KMS-11 (cell line): ENCODE data around the gene SLC2A10.

Source experiments
- H2AFZ ChIP-seq: fragments of 200-600 bp; sonication (generic); 2 replicates; pipeline ENCODE4 v1.6.1; 2016; ENCODE audit warnings: antibody characterized with exemption, mixed run types, low read depth
- H3K27ac ChIP-seq: fragments of 200-600 bp; sonication (generic); 2 replicates; pipeline ENCODE4 v1.6.1; 2016; ENCODE audit warnings: mild to moderate bottlenecking, mixed run types
- H3K27me3 ChIP-seq: fragments of 200-600 bp; sonication (generic); 2 replicates; pipeline ENCODE4 v1.6.1; 2017; ENCODE audit warnings: mild to moderate bottlenecking, low read depth, mixed run types, moderate library complexity; ENCODE audit not compliant: insufficient read depth
- H3K36me3 ChIP-seq: fragments of 200-600 bp; sonication (generic); 2 replicates; pipeline ENCODE4 v1.6.1; 2017; ENCODE audit warnings: mild to moderate bottlenecking, mixed run types; ENCODE audit not compliant: insufficient read depth
- H3K4me1 ChIP-seq: fragments of 200-600 bp; sonication (generic); 2 replicates; pipeline ENCODE4 v1.6.1; 2016; ENCODE audit warnings: mild to moderate bottlenecking, low read depth, mixed run types; ENCODE audit not compliant: poor library complexity, severe bottlenecking
- H3K4me2 ChIP-seq: fragments of 200-600 bp; sonication (generic); 2 replicates; pipeline ENCODE4 v1.7.0; 2016; ENCODE audit warnings: mild to moderate bottlenecking, mixed run types
- H3K4me3 ChIP-seq: fragments of 200-600 bp; sonication (generic); IDR thresholded peaks from 2 replicates; pipeline ENCODE4 v1.6.1; 2017; ENCODE audit warnings: low read depth, low read length, mixed read lengths; ENCODE audit not compliant: insufficient read depth
- H3K79me2 ChIP-seq: fragments of 200-600 bp; sonication (generic); 2 replicates; pipeline ENCODE4 v1.6.1; 2016; ENCODE audit warnings: low read depth, mixed run types; ENCODE audit not compliant: insufficient read depth
- H3K9ac ChIP-seq: fragments of 200-600 bp; sonication (generic); 2 replicates; pipeline ENCODE4 v1.6.1; 2016; ENCODE audit warnings: mild to moderate bottlenecking, mixed run types
- H4K20me1 ChIP-seq: fragments of 200-600 bp; sonication (generic); 2 replicates; pipeline ENCODE4 v1.6.1; 2016; ENCODE audit warnings: mild to moderate bottlenecking, mixed run types; ENCODE audit not compliant: insufficient read depth
- TF ChIP-seq, protein P1 (sequence below): fragments of 200-600 bp; sonication (generic); conservative IDR thresholded peaks from 2 replicates; pipeline ENCODE4 v1.6.1; 2017; ENCODE audit warnings: low read depth, mild to moderate bottlenecking, antibody characterized with exemption, low read length, moderate library complexity, mixed read lengths

The SLC2A10 gene

DNA sequence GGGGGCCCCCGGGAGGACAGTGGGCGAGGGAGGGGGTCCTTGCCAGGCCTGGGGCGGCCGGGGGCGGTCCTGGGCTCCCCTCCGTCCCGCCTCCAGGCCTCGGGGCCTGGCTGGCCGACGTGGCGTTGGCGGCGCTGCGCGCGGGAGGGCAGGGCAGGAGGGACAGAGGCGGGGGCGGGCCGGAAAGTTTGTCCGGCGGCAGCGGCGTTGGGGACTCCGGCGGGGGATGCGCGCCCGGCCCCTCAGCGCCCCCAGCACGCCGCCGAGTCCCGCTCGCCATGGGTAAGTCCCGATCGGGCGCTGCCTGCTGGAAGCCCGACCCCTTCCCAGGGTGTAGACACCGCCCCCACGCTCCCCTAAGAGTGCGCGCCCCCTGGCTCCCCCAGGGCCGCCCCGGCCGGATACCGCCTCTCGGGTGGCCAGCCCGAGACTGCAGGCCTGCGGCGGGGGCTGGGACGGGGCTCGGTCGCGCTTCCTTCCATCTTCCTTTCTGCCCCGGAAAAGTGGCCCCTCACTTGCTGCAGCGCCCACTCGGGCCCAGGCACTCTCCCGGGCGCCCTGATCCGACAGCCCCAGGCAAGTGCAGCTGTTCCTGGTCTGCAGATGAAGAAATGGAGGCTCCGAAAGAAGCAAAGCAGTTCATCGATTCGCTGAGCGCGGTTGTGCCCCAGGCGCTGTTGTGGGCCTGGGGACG lies at the start of gene SLC2A10:
SLC2A10 (plus strand) TSS at position 191 of the 694 bp plus-strand sequence; CDS start at position 279, 88 bp downstream.
- H4K20me1 ChIP-seq = no peaks in the 10 kb centered on the region
- H3K4me3 ChIP-seq = no peak within 1 kb of the TSS
- H3K27me3 ChIP-seq = no peaks in the 10 kb centered on the region; the same call in 1 of the 2 replicates
- TF ChIP-seq, protein P1, sequence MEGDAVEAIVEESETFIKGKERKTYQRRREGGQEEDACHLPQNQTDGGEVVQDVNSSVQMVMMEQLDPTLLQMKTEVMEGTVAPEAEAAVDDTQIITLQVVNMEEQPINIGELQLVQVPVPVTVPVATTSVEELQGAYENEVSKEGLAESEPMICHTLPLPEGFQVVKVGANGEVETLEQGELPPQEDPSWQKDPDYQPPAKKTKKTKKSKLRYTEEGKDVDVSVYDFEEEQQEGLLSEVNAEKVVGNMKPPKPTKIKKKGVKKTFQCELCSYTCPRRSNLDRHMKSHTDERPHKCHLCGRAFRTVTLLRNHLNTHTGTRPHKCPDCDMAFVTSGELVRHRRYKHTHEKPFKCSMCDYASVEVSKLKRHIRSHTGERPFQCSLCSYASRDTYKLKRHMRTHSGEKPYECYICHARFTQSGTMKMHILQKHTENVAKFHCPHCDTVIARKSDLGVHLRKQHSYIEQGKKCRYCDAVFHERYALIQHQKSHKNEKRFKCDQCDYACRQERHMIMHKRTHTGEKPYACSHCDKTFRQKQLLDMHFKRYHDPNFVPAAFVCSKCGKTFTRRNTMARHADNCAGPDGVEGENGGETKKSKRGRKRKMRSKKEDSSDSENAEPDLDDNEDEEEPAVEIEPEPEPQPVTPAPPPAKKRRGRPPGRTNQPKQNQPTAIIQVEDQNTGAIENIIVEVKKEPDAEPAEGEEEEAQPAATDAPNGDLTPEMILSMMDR = no peak
- no peak within 1 kb of the TSS for H3K4me2 ChIP-seq
- no peak within 1 kb of the TSS for H3K9ac ChIP-seq
- no peaks in the 10 kb centered on the region for H3K4me1 ChIP-seq
- no peaks in the 10 kb centered on the region for H3K36me3 ChIP-seq
- no peak within 1 kb of the TSS for H3K27ac ChIP-seq
- no peaks in the 10 kb centered on the region for H3K79me2 ChIP-seq
- no peak within 1 kb of the TSS for H2AFZ ChIP-seq

- H3K27me3 ChIP-seq = no peaks in the 10 kb centered on the region
- TF ChIP-seq, protein P1 = no peak
These were observed 49.0 kb upstream of the SLC2A10 start for GRCh38 chr20:46660487-46660886.

DNA sequence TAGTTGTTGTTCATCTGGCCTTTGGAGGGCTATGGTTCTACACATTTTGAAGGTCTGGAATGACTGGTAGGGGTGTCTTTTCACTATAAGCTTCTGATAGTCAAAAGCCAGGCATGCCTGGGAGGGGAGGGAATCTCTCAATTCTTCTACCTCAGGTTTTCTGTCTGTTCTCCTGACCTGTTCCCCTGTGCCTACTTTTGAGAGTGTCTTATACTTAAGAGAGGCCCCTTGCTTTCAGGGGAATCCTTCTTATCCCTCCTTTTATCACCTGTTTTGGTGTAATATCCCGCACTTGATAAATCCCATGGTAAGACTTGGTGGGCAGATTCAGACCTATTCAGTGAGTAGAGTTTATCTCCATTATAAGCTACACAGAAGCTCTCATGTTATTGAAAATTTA lies 47.8 kb upstream of the SLC2A10 start:
- Histone ChIP-seq H3K4me3 (no peak overlapping the region), H3K27ac (no peak overlapping the region), H4K20me1 (no peaks in the 10 kb centered on the region), H3K4me1 (no peaks in the 10 kb centered on the region), H3K36me3 (no peaks in the 10 kb centered on the region), H3K79me2 (no peaks in the 10 kb centered on the region), H3K4me2 (no peak overlapping the region), H2AFZ (no peak overlapping the region), H3K27me3 (no peaks in the 10 kb centered on the region), H3K9ac (no peak overlapping the region)
- TF ChIP-seq, protein P1 = no peak

More at GRCh38 chr20:46660487-46660886, 49.0 kb upstream of the SLC2A10 start:
- Histone ChIP-seq H3K27ac (no peak overlapping the region), H3K4me1 (no peaks in the 10 kb centered on the region), H3K4me3 (no peak overlapping the region), H3K9ac (no peak overlapping the region), H3K4me2 (no peak overlapping the region), H3K79me2 (no peaks in the 10 kb centered on the region), H3K36me3 (no peaks in the 10 kb centered on the region), H4K20me1 (no peaks in the 10 kb centered on the region), H2AFZ (no peak overlapping the region)

GRCh38 chr20:46663531-46663930 lies 45.9 kb upstream of the SLC2A10 start:
- Histone ChIP-seq H3K4me1 (no peaks in the 10 kb centered on the region), H4K20me1 (no peaks in the 10 kb centered on the region), H3K79me2 (no peaks in the 10 kb centered on the region), H3K27me3 (no peaks in the 10 kb centered on the region), H3K4me2 (no peak overlapping the region), H3K36me3 (no peaks in the 10 kb centered on the region), H3K27ac (no peak overlapping the region), H3K4me3 (no peak overlapping the region), H3K9ac (no peak overlapping the region), H2AFZ (no peak overlapping the region)
- TF ChIP-seq, protein P1 = no peak
